Ovary (tissue), 9 donors: ENCODE data around the gene BEND6. TPM values are rescaled to one million over a fixed set of nuclear protein-coding genes. Genes with fewer than 3 reads are reported as not detected.
A peak's percentile ranks its signal among the peaks of the same experiment; 100 is the strongest.

Source experiments
- DNase-seq, 5 donors: peaks; one replicate each; pipeline ENCODE4 v3.0.0-alpha.2; 2019 to 2020
- H3K27ac ChIP-seq, 2 donors: fragments of 200-600 bp; one replicate each; pipeline versions ENCODE4 v1.5.1 to v1.8.0; 2019 to 2022
- H3K27me3 ChIP-seq: fragments of 200-600 bp; one replicate; pipeline ENCODE4 v1.8.0; 2022
- H3K36me3 ChIP-seq: fragments of 200-600 bp; sonication (generic); one replicate; pipeline ENCODE4 v1.5.1; 2019
- H3K4me1 ChIP-seq: one replicate; pipeline ENCODE4 v1.8.1; 2013; ENCODE audit warnings: mild to moderate bottlenecking, moderate library complexity; ENCODE audit not compliant: insufficient read depth
- H3K4me3 ChIP-seq: fragments of 200-600 bp; sonication (generic); one replicate; pipeline ENCODE4 v1.5.1; 2017
- H3K9me3 ChIP-seq, 2 donors: fragments of 200-600 bp in 1 of 2; sonication (generic) in 1 of 2; one replicate each; pipeline versions ENCODE4 v1.5.1 to v1.8.1; 2013 to 2019; ENCODE audit warnings: mild to moderate bottlenecking in 1 of 2, moderate library complexity in 1 of 2
- CTCF ChIP-seq, 3 donors: fragments of 450-650 bp in 2 of 3; fragments of 200-600 bp in 1 of 3; IDR thresholded peaks; one replicate each; pipeline versions ENCODE4 v1.5.1 to v1.8.0; 2016 to 2022; ENCODE audit warnings: antibody characterized with exemption in 3 of 3, mild to moderate bottlenecking in 1 of 3
- EP300 ChIP-seq: sonication (generic); formaldehyde crosslinking; IDR thresholded peaks from one replicate; pipeline ENCODE4 v1.6.1; 2017; ENCODE audit warnings: antibody characterized with exemption
- POLR2A ChIP-seq: fragments of 450-650 bp; IDR thresholded peaks from one replicate; pipeline ENCODE4 v1.6.1; 2017; ENCODE audit warnings: antibody characterized with exemption, mild to moderate bottlenecking, moderate library complexity
- WGBS, 3 donors: extraction: QIAGEN DNeasy Blood & Tissue Kit in 1 of 3; methylation state at CpG; one replicate each; pipeline versions ENCODE4 v1.1.5 to v1.1.7; 2013 to 2017; 5-methylcytosine and 5-hydroxymethylcytosine counted together
- intact Hi-C, 4 donors: fragments of 100-400 bp; cut with DNase I; formaldehyde crosslinking; loops; one replicate each; pipeline versions ENCODE4 v1.11.0 to v1.15.1; 2022 to 2023
- polyA plus RNA-seq, 2 donors: library from polyadenylated mRNA; stranded (reverse); fragments of 200-250 nt in 1 of 2; fragments of 350-450 nt in 1 of 2; fragmentation: Illumina TruSeq in 1 of 2; extraction: RNeasy Lipid Tissue Mini Kit (QIAGEN cat#74804) in 1 of 2; gene quantifications; one replicate each; pipeline ENCODE4 v1.2.3, GENCODE V29; 2013 to 2014
- total RNA-seq, 7 donors: library from RNA; depleted of rRNA in 2 of 7; stranded (reverse); fragments of >200 nt in 2 of 7; fragmentation: NEBNext Ultra II Directional in 3 of 7; extraction: Animal tissue kit (Norgen Biotek cat#: 25700) in 3 of 7; gene quantifications; one replicate each; pipeline versions ENCODE4 v1.1.0 to v1.2.4, GENCODE V29; 2016 to 2023
- donor health status: DM: no; HTN: no; CAD: no; lungs with moderate emphysema.
- donor health status: DM: no; HTN: no; CAD: no.
- donor health status: Bipolar disorder and iron deficiency.
- donor health status: DM: yes; HTN: yes; CAD: no.
- donor health status: DM: no; HTN: no; CAD: no.
- donor health status: DM: yes; HTN: yes; CAD: no.

BEND6 gene
- total and polyA plus RNA-seq, 9 donors = 1.3 to 5.2 (median 2.2) TPM

GRCh38 chr6:56949925-56950495 is 4.9 kb upstream of the BEND6 start:
- TF ChIP-seq POLR2A = no peak
- no peak overlapping the region for H3K27ac ChIP-seq

GRCh38 chr6:56951049-56951831 is 3.7 kb upstream of the BEND6 start:
- H3K4me3 ChIP-seq = no peak overlapping the region
- intact Hi-C loops = no loop called here
- TF ChIP-seq CTCF (IDR thresholded peaks at IDR 0.05) (no peak), POLR2A (no peak), EP300 (no peak)
- no peaks in the 10 kb centered on the region for H3K27me3 ChIP-seq
- H3K4me1 ChIP-seq = peaks cover 1% of the 10 kb centered on the region
- no peaks in the 10 kb centered on the region for H3K9me3 ChIP-seq
- H3K36me3 ChIP-seq = no peaks in the 10 kb centered on the region
- 53 to 59% (median 54%) methylated on average over 3 of the region's 3 CpGs for WGBS, 3 donors
- no peak overlapping the region for H3K27ac ChIP-seq
- DNase-seq = no peak

More at GRCh38 chr6:56949925-56950495, 4.9 kb upstream of the BEND6 start:
- Histone ChIP-seq H3K4me1 (no peaks in the 10 kb centered on the region), H3K27me3 (no peaks in the 10 kb centered on the region), H3K36me3 (no peaks in the 10 kb centered on the region), H3K9me3 (no peaks in the 10 kb centered on the region), H3K4me3 (no peak overlapping the region)
- intact Hi-C loops = no loop called here
- WGBS, 3 donors = 30 to 39% (median 33%) methylated on average over 1 of the region's 1 CpG
- no peak for DNase-seq

GRCh38 chr6:56953597-56954402 is 1.1 kb upstream of the BEND6 start:
- H3K27ac ChIP-seq = peak overlapping the region; percentile 41 to 59
- no peaks in the 10 kb centered on the region for H3K9me3 ChIP-seq
- WGBS, 3 donors = 1 to 2% (median 1%) methylated on average over 42 of the region's 42 CpGs
- peak overlapping the region; percentile 58 for H3K4me3 ChIP-seq
- intact Hi-C loops = no loop called here
- peak in 3 of 5 donors; percentile 18 to 33 (median 21) for DNase-seq
- no peaks in the 10 kb centered on the region for H3K36me3 ChIP-seq
- no peaks in the 10 kb centered on the region for H3K27me3 ChIP-seq
- TF ChIP-seq CTCF (IDR thresholded peaks at IDR 0.05) (no peak), EP300 (no peak), POLR2A (no peak)
- H3K4me1 ChIP-seq = peaks cover 1% of the 10 kb centered on the region

DNA sequence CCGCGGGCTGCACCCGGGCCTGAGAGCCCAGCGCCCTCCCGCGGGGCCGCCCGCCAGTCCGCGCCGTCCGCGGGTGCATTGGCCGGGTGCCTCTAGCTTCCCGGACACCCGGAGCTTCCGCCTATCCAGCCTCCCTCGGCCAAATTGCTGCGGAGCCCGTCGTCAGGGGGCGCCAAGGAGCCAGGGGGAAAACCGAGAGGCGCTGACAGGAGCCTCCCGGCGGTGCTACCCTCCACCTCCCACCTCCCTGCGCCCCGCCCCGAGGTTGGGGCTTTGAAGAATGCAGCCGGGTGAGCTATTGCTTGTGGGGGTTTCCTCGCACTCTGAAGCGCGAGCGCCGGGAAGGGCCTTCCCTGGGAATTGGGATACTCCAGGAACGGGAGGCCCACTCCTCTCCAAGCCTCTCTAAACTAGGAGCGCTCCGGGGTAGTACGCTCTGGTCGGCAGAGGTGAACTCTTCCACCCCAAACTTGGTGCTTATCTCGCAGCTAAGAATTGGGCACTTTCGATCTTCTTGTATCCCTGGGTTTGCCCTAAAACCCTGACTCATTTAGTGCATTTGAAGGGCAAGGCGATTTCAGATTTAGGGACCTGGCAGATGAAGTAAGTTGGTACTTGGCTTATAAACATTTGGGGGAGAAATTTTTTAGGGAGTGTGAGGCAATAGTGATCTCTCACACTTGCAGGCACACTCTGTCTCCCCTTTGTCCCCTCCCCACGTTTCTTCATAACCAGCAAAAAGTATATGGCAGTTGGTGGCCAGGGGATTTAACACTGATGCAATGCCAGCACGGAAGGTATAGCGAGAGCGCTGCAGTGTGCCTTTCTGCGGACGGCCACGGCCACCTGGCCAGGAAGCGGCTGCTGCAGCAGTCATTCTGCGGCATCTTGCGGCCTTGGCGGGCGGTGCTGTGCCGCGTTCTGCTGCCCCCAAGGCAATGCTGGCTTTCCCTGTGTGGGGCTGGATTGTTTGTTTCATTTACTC is 556 bp downstream of the BEND6 start:
- 0 to 1% (median 1%) methylated on average over 34 to 57 of the region's 57 CpGs for WGBS, 3 donors
- DNase-seq = peak; percentile 58 to 88 (median 86)
- peaks cover 1% of the 10 kb centered on the region for H3K4me1 ChIP-seq
- H3K9me3 ChIP-seq = no peaks in the 10 kb centered on the region
- intact Hi-C loops = no loop called here
- TF ChIP-seq POLR2A = no peak
- TF ChIP-seq EP300 = no peak
- TF ChIP-seq CTCF (IDR thresholded peaks at IDR 0.05) = peak; percentile 68 to 79 (median 73)
- H3K36me3 ChIP-seq = no peaks in the 10 kb centered on the region
- H3K27ac ChIP-seq = peak overlapping the region; percentile 24 to 59
- peak overlapping the region; percentile 58 for H3K4me3 ChIP-seq
- H3K27me3 ChIP-seq = no peaks in the 10 kb centered on the region
